A673 (cell line): ENCODE data around the gene SOBP.

Experiments used
- CTCF ChIP-seq: fragments of 300-800, 200-600 bp; sonication (generic); conservative IDR thresholded peaks from 2 replicates; pipeline ENCODE4 v1.5.1; 2017; ENCODE audit warnings: low read depth, mild to moderate bottlenecking, antibody characterized with exemption, low read length, moderate library complexity, mixed read lengths
- EZH2 ChIP-seq: fragments of 200-600 bp; sonication (generic); IDR thresholded peaks from 2 replicates; pipeline ENCODE4 v1.6.1; 2017; ENCODE audit warnings: borderline replicate concordance, low read depth, mild to moderate bottlenecking, mixed read lengths, antibody characterized with exemption, low read length; ENCODE audit not compliant: poor library complexity, severe bottlenecking

- TF ChIP-seq CTCF = no peak
- no peak for TF ChIP-seq EZH2
These were observed 167.0 kb downstream of the SOBP start for GRCh38 chr6:107656883-107657282.
